Measurements from ENCODE around the gene SLC25A15. TPM values are rescaled to one million over a fixed set of nuclear protein-coding genes. Genes with fewer than 3 reads are reported as not detected.

The SLC25A15 gene
- total and polyA plus RNA-seq, 8 donors: 0.58 to 12.6 (median 7.3) TPM; not detected in 1

DNA sequence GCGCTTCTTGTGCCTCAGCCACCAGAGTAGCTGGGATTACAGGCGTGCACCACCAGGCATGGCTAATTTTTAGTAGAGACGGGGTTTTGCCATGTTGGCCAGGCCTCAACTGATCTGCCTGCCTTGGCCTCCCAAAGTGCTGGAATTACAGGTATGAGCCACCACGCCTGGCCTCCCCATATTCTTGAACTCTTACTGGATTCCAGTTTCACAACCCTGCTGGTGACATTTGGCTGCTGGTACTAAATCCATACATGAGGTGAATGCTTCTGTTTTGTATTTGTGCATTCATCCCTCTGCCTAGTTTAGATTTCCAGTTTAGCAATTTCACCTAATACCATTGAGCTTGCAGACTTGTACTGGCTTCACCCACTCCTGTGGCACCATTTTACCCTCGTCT, 13.9 kb downstream of the SLC25A15 start:
- intact Hi-C loops (cut with DNase I; ENCODE audit: low total_unique reads): no loop called here
- no peaks in the 10 kb centered on the region for H3K27me3 ChIP-seq
- no peak overlapping the region for H3K4me3 ChIP-seq
- DNase-seq: no peak
- TF ChIP-seq EP300 (IDR thresholded peaks at IDR 0.05): no peak
- TF ChIP-seq, protein P1, sequence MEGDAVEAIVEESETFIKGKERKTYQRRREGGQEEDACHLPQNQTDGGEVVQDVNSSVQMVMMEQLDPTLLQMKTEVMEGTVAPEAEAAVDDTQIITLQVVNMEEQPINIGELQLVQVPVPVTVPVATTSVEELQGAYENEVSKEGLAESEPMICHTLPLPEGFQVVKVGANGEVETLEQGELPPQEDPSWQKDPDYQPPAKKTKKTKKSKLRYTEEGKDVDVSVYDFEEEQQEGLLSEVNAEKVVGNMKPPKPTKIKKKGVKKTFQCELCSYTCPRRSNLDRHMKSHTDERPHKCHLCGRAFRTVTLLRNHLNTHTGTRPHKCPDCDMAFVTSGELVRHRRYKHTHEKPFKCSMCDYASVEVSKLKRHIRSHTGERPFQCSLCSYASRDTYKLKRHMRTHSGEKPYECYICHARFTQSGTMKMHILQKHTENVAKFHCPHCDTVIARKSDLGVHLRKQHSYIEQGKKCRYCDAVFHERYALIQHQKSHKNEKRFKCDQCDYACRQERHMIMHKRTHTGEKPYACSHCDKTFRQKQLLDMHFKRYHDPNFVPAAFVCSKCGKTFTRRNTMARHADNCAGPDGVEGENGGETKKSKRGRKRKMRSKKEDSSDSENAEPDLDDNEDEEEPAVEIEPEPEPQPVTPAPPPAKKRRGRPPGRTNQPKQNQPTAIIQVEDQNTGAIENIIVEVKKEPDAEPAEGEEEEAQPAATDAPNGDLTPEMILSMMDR (IDR thresholded peaks at IDR 0.05): no peak
- TF ChIP-seq POLR2AphosphoS5 (IDR thresholded peaks at IDR 0.05): no peak
- TF ChIP-seq POLR2A (IDR thresholded peaks at IDR 0.05): no peak
- H3K4me1 ChIP-seq: peaks cover 12 to 47% (median 36%) of the 10 kb centered on the region in 4 donors
- H3K27ac ChIP-seq: peak overlapping the region in 2 of 5 donors; percentile 33 to 69
- peaks cover 4 to 62% (median 55%) of the 10 kb centered on the region in 4 donors for H3K36me3 ChIP-seq
- WGBS, 5 donors: 94 to 99% (median 97%) methylated on average over 4 to 5 of the region's 5 CpGs
- no peaks in the 10 kb centered on the region for H3K9me3 ChIP-seq

DNA sequence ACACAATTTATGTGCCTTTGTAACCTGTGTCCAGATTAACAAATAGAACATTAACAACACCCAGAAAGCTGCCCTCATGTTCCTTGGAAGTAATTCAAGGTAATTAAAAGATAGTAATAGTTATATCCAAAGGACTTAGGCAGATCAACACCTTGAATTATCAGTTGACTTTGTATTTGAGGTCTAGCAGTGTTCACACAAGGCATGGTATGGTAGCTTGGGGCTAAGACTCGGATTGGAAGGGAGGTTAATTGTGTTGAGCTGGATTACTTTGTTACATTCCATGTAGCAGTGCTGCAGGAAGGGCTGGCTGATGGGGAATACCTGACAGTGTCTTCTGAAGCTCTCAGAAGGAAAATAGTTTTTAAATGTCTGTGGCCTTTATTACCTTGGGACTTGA, 16.8 kb downstream of the SLC25A15 start:
- WGBS, 5 donors: 30 to 55% (median 43%) methylated on average over 1 of the region's 1 CpG
- no peak for DNase-seq
- Histone ChIP-seq H3K9me3 (no peaks in the 10 kb centered on the region), H3K36me3 (peaks cover 0 to 68% (median 61%) of the 10 kb centered on the region in 4 donors), H3K4me1 (peaks cover 9 to 25% (median 19%) of the 10 kb centered on the region in 4 donors), H3K27me3 (no peaks in the 10 kb centered on the region), H3K27ac (no peak overlapping the region), H3K4me3 (no peak overlapping the region)
- intact Hi-C loops (cut with DNase I; ENCODE audit: low total_unique reads): no loop called here
- TF ChIP-seq POLR2AphosphoS5 (IDR thresholded peaks at IDR 0.05) (peak in 1 of 3 donors; percentile 3), POLR2A (IDR thresholded peaks at IDR 0.05) (no peak), EP300 (IDR thresholded peaks at IDR 0.05) (no peak)
- TF ChIP-seq, protein P1 (IDR thresholded peaks at IDR 0.05): no peak

DNA sequence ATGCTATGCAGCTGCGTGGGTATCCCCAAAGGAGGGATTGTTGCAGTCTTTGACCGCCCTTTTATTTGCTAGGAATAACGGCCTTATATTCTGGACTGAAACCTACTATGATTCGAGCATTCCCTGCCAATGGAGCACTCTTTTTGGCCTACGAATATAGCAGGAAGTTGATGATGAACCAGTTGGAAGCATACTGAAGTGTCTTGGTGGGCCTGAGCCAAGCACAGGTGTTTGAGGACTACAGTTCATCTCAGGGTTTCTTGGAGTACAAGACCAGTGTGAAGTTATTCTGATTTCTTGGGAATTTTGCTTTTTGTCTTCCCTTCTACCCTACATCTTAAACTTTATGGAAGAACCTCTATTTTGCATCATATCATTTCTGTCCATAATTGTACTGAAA, 20.1 kb downstream of the SLC25A15 start:
- no peaks in the 10 kb centered on the region for H3K9me3 ChIP-seq
- H3K27ac ChIP-seq: no peak overlapping the region
- peaks cover 4 to 93% (median 83%) of the 10 kb centered on the region in 4 donors for H3K36me3 ChIP-seq
- no peaks in the 10 kb centered on the region for H3K27me3 ChIP-seq
- DNase-seq: no peak
- WGBS, 5 donors: 92 to 96% (median 94%) methylated on average over 5 of the region's 5 CpGs
- TF ChIP-seq, protein P1 (IDR thresholded peaks at IDR 0.05): no peak
- TF ChIP-seq POLR2A (IDR thresholded peaks at IDR 0.05): no peak
- intact Hi-C loops (cut with DNase I; ENCODE audit: low total_unique reads): no loop called here
- H3K4me1 ChIP-seq: peaks cover 0 to 16% (median 2%) of the 10 kb centered on the region in 4 donors
- H3K4me3 ChIP-seq: no peak overlapping the region

DNA sequence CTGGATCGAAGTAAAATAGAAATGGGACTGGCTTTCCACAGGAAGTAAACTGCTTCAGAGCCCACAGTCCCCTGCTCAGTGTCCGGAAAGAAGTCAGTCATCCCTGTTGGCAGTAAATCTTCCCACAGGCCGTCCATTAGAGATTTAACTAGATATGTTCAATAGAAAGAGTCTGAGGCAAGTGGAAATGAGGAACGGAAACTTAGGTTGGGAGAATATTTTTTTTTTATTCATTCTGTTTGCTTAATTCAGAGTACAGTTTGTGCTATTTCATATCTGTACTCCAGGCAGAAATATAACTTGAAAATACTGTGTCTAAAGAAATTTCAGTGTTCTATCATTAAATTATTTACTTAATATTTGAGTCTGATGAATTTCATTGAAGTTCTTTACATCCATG, 22.7 kb downstream of the SLC25A15 start:
- H3K36me3 ChIP-seq: peaks cover 4 to 78% (median 69%) of the 10 kb centered on the region in 4 donors
- intact Hi-C loops (cut with DNase I; ENCODE audit: low total_unique reads): no loop called here
- no peak for DNase-seq
- no peaks in the 10 kb centered on the region for H3K27me3 ChIP-seq
- TF ChIP-seq POLR2AphosphoS5 (IDR thresholded peaks at IDR 0.05) (no peak), POLR2A (IDR thresholded peaks at IDR 0.05) (no peak), EP300 (IDR thresholded peaks at IDR 0.05) (no peak)
- TF ChIP-seq, protein P1 (IDR thresholded peaks at IDR 0.05): no peak
- whole genome bisulfite sequencing, 5 donors: 52 to 85% (median 69%) methylated on average over 4 of the region's 4 CpGs
- H3K9me3 ChIP-seq: no peaks in the 10 kb centered on the region
- no peak overlapping the region for H3K4me3 ChIP-seq
- H3K4me1 ChIP-seq: peaks cover 0 to 10% (median 0%) of the 10 kb centered on the region in 4 donors
- no peak overlapping the region for H3K27ac ChIP-seq
